ENCODE results near the gene FAT2.

FAT2 gene

GRCh38 chr5:151591144-151591819 lies at the start of gene FAT2:
Gene FAT2 (minus strand): TSS chr5:151591331. CDS start chr5:151568931, 22,400 bp downstream.
- DNase-seq (ENCODE audit: low read depth in 3 of 3), result no peak

GRCh38 chr5:151638619-151639018 lies 47.5 kb upstream of the FAT2 start:
- DNase-seq (ENCODE audit: low read depth in 3 of 3), result no peak

GRCh38 chr5:151637676-151638075 lies 46.5 kb upstream of the FAT2 start:
- no peak for DNase-seq (ENCODE audit: low read depth in 3 of 3)

- DNase-seq (ENCODE audit: low read depth in 3 of 3), result no peak
Measured at GRCh38 chr5:151633892-151634291, 42.8 kb upstream of the FAT2 start.

- no peak for DNase-seq (ENCODE audit: low read depth in 3 of 3)
Measured at GRCh38 chr5:151632941-151633340, 41.8 kb upstream of the FAT2 start.

GRCh38 chr5:151632524-151632923 lies 41.4 kb upstream of the FAT2 start:
- no peak for DNase-seq (ENCODE audit: low read depth in 3 of 3)

GRCh38 chr5:151631941-151632340 lies 40.8 kb upstream of the FAT2 start:
- DNase-seq (ENCODE audit: low read depth in 3 of 3), result no peak

GRCh38 chr5:151630088-151630487 lies 39.0 kb upstream of the FAT2 start:
- DNase-seq (ENCODE audit: low read depth in 3 of 3), result no peak

- no peak for DNase-seq (ENCODE audit: low read depth in 3 of 3)
Measured at GRCh38 chr5:151628112-151628823, 37.1 kb upstream of the FAT2 start.

- DNase-seq (ENCODE audit: low read depth in 3 of 3), result no peak
Measured at GRCh38 chr5:151627650-151628049, 36.5 kb upstream of the FAT2 start.

- no peak for DNase-seq (ENCODE audit: low read depth in 3 of 3)
Measured at GRCh38 chr5:151625285-151625684, 34.2 kb upstream of the FAT2 start.

GRCh38 chr5:151624476-151624875 lies 33.3 kb upstream of the FAT2 start:
- no peak for DNase-seq (ENCODE audit: low read depth in 3 of 3)

- DNase-seq (ENCODE audit: low read depth in 3 of 3), result no peak
Measured at GRCh38 chr5:151622367-151623088, 31.4 kb upstream of the FAT2 start.

- DNase-seq (ENCODE audit: low read depth in 3 of 3), result no peak
Measured at GRCh38 chr5:151620461-151620840, 29.3 kb upstream of the FAT2 start.

- no peak for DNase-seq (ENCODE audit: low read depth in 3 of 3)
Measured at GRCh38 chr5:151619812-151620460, 28.8 kb upstream of the FAT2 start.

- no peak for DNase-seq (ENCODE audit: low read depth in 3 of 3)
Measured at GRCh38 chr5:151618907-151619306, 27.8 kb upstream of the FAT2 start.

GRCh38 chr5:151617841-151618710 lies 26.9 kb upstream of the FAT2 start:
- no peak for DNase-seq (ENCODE audit: low read depth in 3 of 3)

- DNase-seq (ENCODE audit: low read depth in 3 of 3), result no peak
Measured at GRCh38 chr5:151617383-151617840, 26.3 kb upstream of the FAT2 start.

GRCh38 chr5:151615431-151615830 lies 24.3 kb upstream of the FAT2 start:
- DNase-seq (ENCODE audit: low read depth in 3 of 3), result no peak

GRCh38 chr5:151614565-151614964 lies 23.4 kb upstream of the FAT2 start:
- DNase-seq (ENCODE audit: low read depth in 3 of 3), result no peak
